ENCODE data around the gene ASIC4. TPM values are rescaled to one million over a fixed set of nuclear protein-coding genes. Genes with fewer than 3 reads are reported as not detected.

The ASIC4 gene
- total RNA-seq, 1 donor from 2014 or later = 1.6 TPM

- no peaks in the 10 kb centered on the region for H3K9me3 Mint-ChIP-seq (ENCODE audit: unreplicated experiment)
- peaks cover 8% of the 10 kb centered on the region for H3K4me1 Mint-ChIP-seq (ENCODE audit: unreplicated experiment)
- H3K27ac Mint-ChIP-seq (ENCODE audit: unreplicated experiment) = no peak overlapping the region
- H3K27me3 Mint-ChIP-seq (ENCODE audit: unreplicated experiment) = peaks cover 19% of the 10 kb centered on the region
- peaks cover 10% of the 10 kb centered on the region for H3K36me3 Mint-ChIP-seq (ENCODE audit: low read depth, unreplicated experiment)
- no peak for TF ChIP-seq CTCF (IDR thresholded peaks at IDR 0.05; ENCODE audit: unreplicated experiment)
- no peak overlapping the region for H3K4me3 Mint-ChIP-seq (ENCODE audit: unreplicated experiment)
- no peak for DNase-seq (ENCODE audit: low spot score)
Measured at GRCh38 chr2:219556413-219556812, 42.1 kb downstream of the ASIC4 start.

DNA sequence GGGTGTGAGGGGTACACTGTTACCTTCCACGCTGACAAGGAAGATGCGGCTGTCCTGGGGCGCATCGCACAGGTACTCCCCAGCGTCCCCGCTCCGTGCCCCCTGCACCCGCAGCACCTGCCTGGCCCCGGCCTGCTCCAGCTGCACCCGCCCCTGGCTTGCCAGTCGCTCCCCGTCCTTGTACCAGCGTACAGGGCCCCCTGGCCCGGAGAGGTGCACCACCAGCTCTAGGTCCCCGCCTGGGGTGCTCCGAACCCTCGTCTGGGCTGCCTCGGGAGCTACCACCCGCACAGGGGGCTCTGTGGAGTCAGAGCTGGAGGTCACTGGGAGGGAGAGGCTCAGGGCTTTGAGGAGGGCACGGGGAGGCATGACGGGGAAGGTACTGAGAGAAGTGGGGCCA is 43.0 kb downstream of the ASIC4 start:
- H3K27ac Mint-ChIP-seq (ENCODE audit: unreplicated experiment) = no peak overlapping the region
- TF ChIP-seq CTCF (IDR thresholded peaks at IDR 0.05; ENCODE audit: unreplicated experiment) = no peak
- no peak overlapping the region for H3K4me3 Mint-ChIP-seq (ENCODE audit: unreplicated experiment)
- H3K9me3 Mint-ChIP-seq (ENCODE audit: unreplicated experiment) = no peaks in the 10 kb centered on the region
- peaks cover 17% of the 10 kb centered on the region for H3K27me3 Mint-ChIP-seq (ENCODE audit: unreplicated experiment)
- H3K4me1 Mint-ChIP-seq (ENCODE audit: unreplicated experiment) = peaks cover 11% of the 10 kb centered on the region
- peaks cover 10% of the 10 kb centered on the region for H3K36me3 Mint-ChIP-seq (ENCODE audit: low read depth, unreplicated experiment)
- no peak for DNase-seq (ENCODE audit: low spot score)

DNA sequence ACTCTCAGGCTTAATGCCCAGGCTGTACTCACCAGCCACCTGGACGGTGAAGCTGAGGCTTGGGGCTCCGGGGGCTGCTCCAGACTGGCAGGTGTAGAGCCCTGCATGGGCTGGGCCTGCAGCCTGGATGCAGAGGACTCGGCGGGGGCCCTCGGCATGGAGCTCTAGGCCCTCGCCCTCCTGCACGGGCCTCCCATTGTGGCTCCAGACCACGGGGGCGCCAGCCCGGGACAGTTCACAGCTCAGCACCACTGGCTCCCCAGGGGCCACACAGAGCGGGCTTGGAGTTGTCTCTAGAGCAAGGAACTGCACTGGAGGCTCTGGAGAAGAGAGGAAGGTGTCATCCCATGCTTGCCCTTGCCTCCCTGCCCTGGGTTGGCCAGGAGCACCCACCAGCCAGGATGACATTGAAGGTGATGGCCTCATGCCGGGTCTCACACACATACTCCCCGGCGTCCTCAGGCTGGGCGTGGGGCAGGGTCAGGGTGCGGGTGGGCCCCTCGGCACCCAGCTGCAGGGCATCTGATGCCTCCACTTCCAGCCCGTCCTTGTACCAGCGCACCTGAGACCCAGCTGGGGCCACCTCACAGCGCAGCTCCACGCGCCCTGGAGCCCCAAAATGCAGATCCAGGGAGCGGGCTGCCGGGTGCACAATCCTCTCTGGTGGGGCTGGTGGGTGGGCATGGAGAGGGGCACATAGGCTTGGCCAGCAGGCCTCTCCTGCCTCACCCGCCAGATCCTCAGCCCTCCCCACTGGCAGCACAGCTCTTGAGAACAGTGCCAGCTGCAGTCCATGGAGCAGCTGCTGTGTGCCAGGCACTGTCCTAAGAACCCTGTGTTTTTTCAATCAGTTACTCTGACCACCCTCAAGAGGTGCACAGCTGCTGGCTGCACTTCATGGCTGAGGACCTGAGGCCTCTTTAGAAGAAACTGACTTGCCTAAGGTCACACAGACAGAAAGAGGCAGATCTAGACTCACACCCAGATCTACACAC is 43.8 kb downstream of the ASIC4 start:
- H3K27me3 Mint-ChIP-seq (ENCODE audit: unreplicated experiment) = peaks cover 21% of the 10 kb centered on the region

GRCh38 chr2:219559156-219559915 is 45.1 kb downstream of the ASIC4 start:
- Mint-ChIP-seq H3K27ac (ENCODE audit: unreplicated experiment) (no peak overlapping the region), H3K9me3 (ENCODE audit: unreplicated experiment) (no peaks in the 10 kb centered on the region), H3K36me3 (ENCODE audit: low read depth, unreplicated experiment) (peaks cover 13% of the 10 kb centered on the region), H3K4me3 (ENCODE audit: unreplicated experiment) (no peak overlapping the region), H3K4me1 (ENCODE audit: unreplicated experiment) (peaks cover 11% of the 10 kb centered on the region), H3K27me3 (ENCODE audit: unreplicated experiment) (peaks cover 18% of the 10 kb centered on the region)
- DNase-seq (ENCODE audit: low spot score) = no peak
- TF ChIP-seq CTCF (IDR thresholded peaks at IDR 0.05; ENCODE audit: unreplicated experiment) = no peak

More for the DNA sequence above, 43.8 kb downstream of the ASIC4 start:
- H3K27ac Mint-ChIP-seq (ENCODE audit: unreplicated experiment) = no peak overlapping the region
- no peak for DNase-seq (ENCODE audit: low spot score)
- no peak overlapping the region for H3K4me3 Mint-ChIP-seq (ENCODE audit: unreplicated experiment)
- H3K36me3 Mint-ChIP-seq (ENCODE audit: low read depth, unreplicated experiment) = peaks cover 10% of the 10 kb centered on the region
- no peak for TF ChIP-seq CTCF (IDR thresholded peaks at IDR 0.05; ENCODE audit: unreplicated experiment)
- H3K9me3 Mint-ChIP-seq (ENCODE audit: unreplicated experiment) = no peaks in the 10 kb centered on the region
- peaks cover 11% of the 10 kb centered on the region for H3K4me1 Mint-ChIP-seq (ENCODE audit: unreplicated experiment)
